ENCODE measurements around the gene MIA.
"Not testable (repeated sequence)": the region's sequence is repeated elsewhere in the genome, so short reads cannot be mapped to it uniquely, and the experiment has no call there.

MIA gene

GRCh38 chr19:40774916-40775631, at the start of gene MIA:
TSS of gene MIA (plus strand) at chr19:40775521. CDS start at chr19:40775543, 22 bp downstream.
- DNase-seq (ENCODE audit: low read depth in 2 of 2): no peak

GRCh38 chr19:40726279-40726678, 49.0 kb upstream of the MIA start:
- no peak for DNase-seq (ENCODE audit: low read depth in 2 of 2)

GRCh38 chr19:40730065-40730464, 45.3 kb upstream of the MIA start:
- DNase-seq (ENCODE audit: low read depth in 2 of 2): not testable (repeated sequence)

GRCh38 chr19:40732304-40732703, 43.0 kb upstream of the MIA start:
- not testable (repeated sequence) for DNase-seq (ENCODE audit: low read depth in 2 of 2)

GRCh38 chr19:40733149-40733548, 42.2 kb upstream of the MIA start:
- DNase-seq (ENCODE audit: low read depth in 2 of 2): no peak

- no peak for DNase-seq (ENCODE audit: low read depth in 2 of 2)
Measured at GRCh38 chr19:40735013-40735771, 40.1 kb upstream of the MIA start.

GRCh38 chr19:40736661-40737060, 38.7 kb upstream of the MIA start:
- no peak for DNase-seq (ENCODE audit: low read depth in 2 of 2)

- DNase-seq (ENCODE audit: low read depth in 2 of 2): no peak
Measured at GRCh38 chr19:40737102-40737644, 38.1 kb upstream of the MIA start.

- no peak for DNase-seq (ENCODE audit: low read depth in 2 of 2)
Measured at GRCh38 chr19:40739030-40739839, 36.1 kb upstream of the MIA start.

- DNase-seq (ENCODE audit: low read depth in 2 of 2): no peak
Measured at GRCh38 chr19:40739871-40740703, 35.2 kb upstream of the MIA start.

GRCh38 chr19:40740747-40741146, 34.6 kb upstream of the MIA start:
- DNase-seq (ENCODE audit: low read depth in 2 of 2): no peak

GRCh38 chr19:40741527-40742390, 33.6 kb upstream of the MIA start:
- no peak for DNase-seq (ENCODE audit: low read depth in 2 of 2)

GRCh38 chr19:40742477-40742876, 32.8 kb upstream of the MIA start:
- DNase-seq (ENCODE audit: low read depth in 2 of 2): no peak

GRCh38 chr19:40742886-40743285, 32.4 kb upstream of the MIA start:
- no peak for DNase-seq (ENCODE audit: low read depth in 2 of 2)

- DNase-seq (ENCODE audit: low read depth in 2 of 2): no peak
Measured at GRCh38 chr19:40743926-40744325, 31.4 kb upstream of the MIA start.

GRCh38 chr19:40744554-40745401, 30.5 kb upstream of the MIA start:
- DNase-seq (ENCODE audit: low read depth in 2 of 2): no peak

GRCh38 chr19:40745402-40745780, 29.9 kb upstream of the MIA start:
- DNase-seq (ENCODE audit: low read depth in 2 of 2): no peak

- no peak for DNase-seq (ENCODE audit: low read depth in 2 of 2)
Measured at GRCh38 chr19:40747536-40747935, 27.8 kb upstream of the MIA start.

Measured in stimulated activated CD4-positive, alpha-beta T cell treated with anti-CD3 and anti-CD28 coated beads, Interleukin-1b, Interleukin-23, amount 100 ng/mL, for 1 hour (primary cell).